ENCODE data around the gene CROCC2. TPM values are rescaled to one million over a fixed set of nuclear protein-coding genes. Genes with fewer than 3 reads are reported as not detected.

CROCC2 gene
- polyA plus RNA-seq, 1 experiment, result not detected

DNA sequence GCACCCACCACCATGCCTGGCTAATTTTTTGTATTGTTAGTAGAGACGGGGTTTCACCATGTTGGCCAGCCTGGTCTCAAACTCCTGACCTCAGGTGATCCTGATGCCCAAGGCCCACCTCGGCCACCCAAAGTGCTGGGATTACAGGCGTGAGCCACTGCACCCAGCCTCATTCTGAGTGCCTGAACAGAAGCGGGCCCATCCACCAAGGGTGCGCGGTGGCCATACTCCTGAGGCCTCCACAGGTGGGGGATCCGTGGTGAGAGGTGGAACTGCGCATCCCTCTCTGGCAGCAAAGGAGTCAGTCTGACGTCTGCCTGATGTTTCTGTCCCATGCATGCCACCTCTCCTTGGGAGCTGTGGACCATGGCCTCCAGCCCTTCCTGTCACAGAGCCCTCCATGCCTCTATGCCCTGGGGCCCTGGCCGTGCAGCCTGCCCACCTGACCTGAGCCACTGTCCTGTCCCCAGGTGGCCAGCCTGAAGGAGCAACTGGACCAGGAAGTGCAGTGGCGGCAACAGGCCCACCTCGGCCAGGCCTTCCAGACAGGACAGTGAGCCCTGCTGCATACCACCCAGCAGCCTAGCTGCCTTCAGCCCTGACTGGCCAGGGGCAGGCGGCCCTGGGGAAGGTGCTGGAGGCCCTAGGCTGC, 84.7 kb downstream of the CROCC2 start:
- H3K27me3 ChIP-seq (ENCODE audit: control insufficient read depth, insufficient read depth, low read length), result peaks cover 2% of the 10 kb centered on the region; the same call in 1 of the 2 replicates
- no peaks in the 10 kb centered on the region for H3K36me3 ChIP-seq (ENCODE audit: control insufficient read depth, insufficient read depth, low read length)
- ChIA-PET POLR2A (no interaction called here), CTCF (interaction anchor here (1.0 to 1.3 kb wide), 2 partner anchors 76 to 158 kb away, joined by 4 read pairs; no protein-coding TSS in a partner anchor)
- H3K4me3 ChIP-seq (ENCODE audit: low read depth, low read length), result no peak overlapping the region
- DNase-seq (ENCODE audit: low read depth), result no peak
- TF ChIP-seq, protein P1, sequence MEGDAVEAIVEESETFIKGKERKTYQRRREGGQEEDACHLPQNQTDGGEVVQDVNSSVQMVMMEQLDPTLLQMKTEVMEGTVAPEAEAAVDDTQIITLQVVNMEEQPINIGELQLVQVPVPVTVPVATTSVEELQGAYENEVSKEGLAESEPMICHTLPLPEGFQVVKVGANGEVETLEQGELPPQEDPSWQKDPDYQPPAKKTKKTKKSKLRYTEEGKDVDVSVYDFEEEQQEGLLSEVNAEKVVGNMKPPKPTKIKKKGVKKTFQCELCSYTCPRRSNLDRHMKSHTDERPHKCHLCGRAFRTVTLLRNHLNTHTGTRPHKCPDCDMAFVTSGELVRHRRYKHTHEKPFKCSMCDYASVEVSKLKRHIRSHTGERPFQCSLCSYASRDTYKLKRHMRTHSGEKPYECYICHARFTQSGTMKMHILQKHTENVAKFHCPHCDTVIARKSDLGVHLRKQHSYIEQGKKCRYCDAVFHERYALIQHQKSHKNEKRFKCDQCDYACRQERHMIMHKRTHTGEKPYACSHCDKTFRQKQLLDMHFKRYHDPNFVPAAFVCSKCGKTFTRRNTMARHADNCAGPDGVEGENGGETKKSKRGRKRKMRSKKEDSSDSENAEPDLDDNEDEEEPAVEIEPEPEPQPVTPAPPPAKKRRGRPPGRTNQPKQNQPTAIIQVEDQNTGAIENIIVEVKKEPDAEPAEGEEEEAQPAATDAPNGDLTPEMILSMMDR (IDR thresholded peaks at IDR 0.05; ENCODE audit: insufficient read depth, low read depth, low read length), result no peak

DNA sequence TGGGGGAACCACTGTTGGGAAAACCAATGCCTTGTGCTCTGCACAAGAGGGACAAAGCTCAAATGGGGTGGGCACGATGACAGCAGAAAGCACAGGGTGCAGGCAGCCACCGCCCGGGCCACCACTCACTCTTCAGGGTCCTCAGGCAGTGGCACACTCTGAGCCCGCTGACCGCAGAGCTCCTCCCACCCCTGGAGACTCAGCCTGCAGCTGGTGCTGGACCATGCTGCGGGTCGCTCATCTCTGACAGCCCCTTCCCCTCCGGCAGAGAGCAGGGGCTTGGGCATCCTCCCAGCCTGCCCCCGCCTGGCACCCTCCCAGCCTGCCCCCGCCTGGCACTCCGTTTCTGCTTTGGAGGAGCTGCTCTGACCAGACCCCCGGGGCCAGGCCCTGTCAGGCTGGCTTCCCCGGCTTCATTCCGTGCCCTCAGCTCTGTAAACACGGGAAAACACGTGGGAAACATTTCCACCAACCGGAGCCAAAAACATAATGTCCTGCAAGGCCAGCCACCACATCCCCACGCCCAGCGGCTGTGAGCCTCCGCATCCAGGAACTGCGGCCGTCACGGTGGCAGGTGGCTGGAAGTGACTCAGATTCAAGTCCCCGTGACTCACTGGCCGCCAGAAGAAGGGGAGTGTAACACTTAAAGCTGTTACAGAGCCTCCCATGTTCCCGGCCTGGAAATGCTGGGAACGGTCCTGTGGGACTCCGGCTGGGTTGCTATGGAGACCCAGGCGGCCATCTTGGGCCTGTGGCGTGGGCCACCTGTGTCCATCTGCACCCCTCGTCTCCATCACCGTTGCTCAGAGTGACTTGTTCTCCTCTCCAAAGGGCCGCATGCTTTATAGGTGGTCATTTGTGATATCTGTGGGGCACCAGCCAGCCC, 85.5 kb downstream of the CROCC2 start:
- no peak overlapping the region for H3K4me3 ChIP-seq (ENCODE audit: low read depth, low read length)
- no peaks in the 10 kb centered on the region for H3K36me3 ChIP-seq (ENCODE audit: control insufficient read depth, insufficient read depth, low read length)
- ChIA-PET CTCF (interaction anchor here (1.3 kb wide), 1 partner anchor 77 kb away, joined by 4 read pairs; no protein-coding TSS in a partner anchor), POLR2A (no interaction called here)
- no peaks in the 10 kb centered on the region for H3K27me3 ChIP-seq (ENCODE audit: control insufficient read depth, insufficient read depth, low read length)
- TF ChIP-seq, protein P1 (IDR thresholded peaks at IDR 0.05; ENCODE audit: insufficient read depth, low read depth, low read length), result no peak
- peak; percentile 80 for DNase-seq (ENCODE audit: low read depth)

DNA sequence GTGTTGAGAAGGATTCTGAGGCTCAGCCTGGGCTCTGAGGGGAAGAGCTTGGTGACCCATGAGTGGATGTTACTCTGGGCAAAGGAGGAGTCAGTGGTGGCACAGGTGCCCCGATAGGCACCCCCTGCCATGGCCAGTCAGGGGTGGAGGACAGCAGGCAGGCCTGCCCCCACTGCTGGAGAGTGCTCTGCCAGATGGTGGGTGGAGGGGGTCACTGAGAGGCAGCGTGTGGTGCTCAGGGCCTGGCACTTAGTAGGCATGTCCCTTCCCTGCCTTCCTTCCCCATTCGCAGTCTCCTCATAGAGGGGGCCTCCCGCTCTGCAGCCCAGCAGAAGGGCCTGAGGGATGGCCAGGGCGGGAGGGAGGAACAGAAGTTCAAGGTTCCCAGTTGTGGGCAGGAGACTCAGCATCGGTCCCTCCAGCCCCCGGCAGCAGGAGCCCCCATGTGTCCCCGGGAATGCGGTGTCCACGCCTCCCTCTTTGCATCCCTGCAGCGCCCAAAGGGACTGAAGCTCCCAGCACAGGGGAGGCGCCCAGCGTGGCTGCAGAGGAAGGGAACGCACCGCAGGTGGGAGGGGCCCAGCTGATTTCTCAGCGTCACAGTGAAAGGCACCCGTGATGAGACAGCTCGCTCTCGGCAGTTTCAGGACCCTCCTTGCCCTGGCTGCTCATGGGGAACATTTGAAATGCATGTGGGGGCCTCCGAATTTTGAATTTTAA, 86.6 kb downstream of the CROCC2 start:
- no peak for DNase-seq (ENCODE audit: low read depth)
- TF ChIP-seq, protein P1 (IDR thresholded peaks at IDR 0.05; ENCODE audit: insufficient read depth, low read depth, low read length), result no peak
- POLR2A ChIA-PET, result no interaction called here
- no peak overlapping the region for H3K4me3 ChIP-seq (ENCODE audit: low read depth, low read length)
- H3K27me3 ChIP-seq (ENCODE audit: control insufficient read depth, insufficient read depth, low read length), result no peaks in the 10 kb centered on the region
- CTCF ChIA-PET, result interaction anchor here (1.3 kb wide), 1 partner anchor 9 kb away, joined by 3 read pairs; no protein-coding TSS in a partner anchor
- no peaks in the 10 kb centered on the region for H3K36me3 ChIP-seq (ENCODE audit: control insufficient read depth, insufficient read depth, low read length)

DNA sequence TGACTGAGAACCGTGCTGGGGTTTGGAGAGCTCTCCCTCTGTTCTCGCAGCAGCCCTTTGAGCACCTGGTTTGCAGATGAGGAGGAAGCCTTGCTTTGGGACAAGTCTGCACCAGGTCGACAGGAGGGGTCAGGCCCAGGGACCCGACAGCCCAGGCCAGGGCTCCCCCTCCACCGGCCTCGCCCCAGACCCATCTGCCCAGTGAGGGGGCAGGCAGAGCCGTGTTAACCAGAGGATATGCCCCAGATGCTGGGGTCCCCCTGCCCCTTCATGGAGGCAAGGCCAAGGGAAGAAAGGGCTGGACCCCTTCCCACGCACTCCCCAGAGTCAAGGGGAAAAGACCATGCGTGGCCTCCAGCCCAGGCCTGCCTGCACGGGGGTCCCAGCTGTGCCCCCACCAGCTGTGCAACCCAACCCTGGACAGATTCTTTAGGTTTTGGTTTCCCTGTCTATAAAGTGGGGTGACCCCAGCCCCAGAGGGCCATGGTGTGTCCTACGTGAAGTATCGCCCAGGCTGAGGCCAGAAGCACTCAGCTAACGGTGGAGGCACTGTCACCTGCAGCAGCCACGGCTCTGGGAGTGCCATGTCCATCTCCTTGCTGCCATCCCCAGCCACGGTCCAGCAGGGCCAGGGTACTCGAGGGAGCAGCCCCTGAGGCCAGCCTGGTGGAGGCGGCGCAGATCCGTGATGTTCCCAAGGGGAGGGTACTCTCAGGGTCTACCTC, 87.5 kb downstream of the CROCC2 start:
- no peak overlapping the region for H3K4me3 ChIP-seq (ENCODE audit: low read depth, low read length)
- no peaks in the 10 kb centered on the region for H3K27me3 ChIP-seq (ENCODE audit: control insufficient read depth, insufficient read depth, low read length)
- DNase-seq (ENCODE audit: low read depth), result no peak
- ChIA-PET POLR2A (no interaction called here), CTCF (interaction anchor here (1.3 kb wide), 1 partner anchor 10 kb away, joined by 3 read pairs; no protein-coding TSS in a partner anchor)
- TF ChIP-seq, protein P1 (IDR thresholded peaks at IDR 0.05; ENCODE audit: insufficient read depth, low read depth, low read length), result no peak
- H3K36me3 ChIP-seq (ENCODE audit: control insufficient read depth, insufficient read depth, low read length), result no peaks in the 10 kb centered on the region
